ENCODE data around the gene SRRD. TPM values are rescaled to one million over a fixed set of nuclear protein-coding genes. Genes with fewer than 3 reads are reported as not detected.

Gene SRRD
- total RNA-seq, 4 donors from 2014 or later, result 11.4 to 27.3 (median 13.6) TPM

Other genes with a start within 250 kb of the SRRD start
- gene ASPHD2, start 54.6 kb upstream of the SRRD start, total RNA-seq, result 1 to 10 TPM; 1.3 to 2.1 (median 2.0) TPM
- 10 to 100 TPM; 21.9 to 28.5 (median 24.5) TPM for gene HPS4, start 94 bp upstream of the SRRD start, total RNA-seq
- 10 to 100 TPM; 21.6 to 27.1 (median 25.8) TPM for gene TFIP11, start 28.6 kb downstream of the SRRD start, total RNA-seq
- gene TPST2, start 106.3 kb downstream of the SRRD start, total RNA-seq, result 10 to 100 TPM; 27.2 to 40.6 (median 32.5) TPM
- gene CRYBB1, start 134.2 kb downstream of the SRRD start, total RNA-seq, result under 1 TPM in 1 of 4 donors, not detected in 3; 0.95 TPM
- not detected for gene CRYBA4, start 138.1 kb downstream of the SRRD start, total RNA-seq
- gene MIAT, start 173.7 kb downstream of the SRRD start, total RNA-seq, result 1 to 10 TPM in 2 of 4 donors, under 1 TPM in 2; 0.50 to 2.4 (median 1.4) TPM

Measured in esophagus squamous epithelium (tissue), 4 donors.